ENCODE results near the gene CYSLTR2.

Gene CYSLTR2

GRCh38 chr13:48746821-48747220 is 93.1 kb downstream of the CYSLTR2 start:
- DNase-seq = no peak

- no peak for DNase-seq
Measured at GRCh38 chr13:48748681-48749080, 95.0 kb downstream of the CYSLTR2 start.

GRCh38 chr13:48749144-48749543 is 95.4 kb downstream of the CYSLTR2 start:
- no peak for DNase-seq

GRCh38 chr13:48749699-48750473 is 96.2 kb downstream of the CYSLTR2 start:
- no peak for DNase-seq

- no peak for DNase-seq
Measured at GRCh38 chr13:48750588-48751383, 97.1 kb downstream of the CYSLTR2 start.

- DNase-seq = no peak
Measured at GRCh38 chr13:48760626-48761025, 106.9 kb downstream of the CYSLTR2 start.
